RKO (cell line): Measurements from ENCODE around the gene RAG2.

Source experiments
- DNase-seq: peaks from one replicate; pipeline ENCODE4 v3.0.0-alpha.2; 2016; ENCODE audit warnings: low spot score

Gene RAG2

GRCh38 chr11:36598051-36598450, at the start of gene RAG2:
TSS of gene RAG2 (minus strand) at chr11:36598236. CDS start at chr11:36594168, 4,068 bp downstream.
- no peak for DNase-seq

- DNase-seq: no peak
Observed at GRCh38 chr11:36638556-36638955, 40.5 kb upstream of the RAG2 start.

- no peak for DNase-seq
Observed at GRCh38 chr11:36635066-36635862, 37.2 kb upstream of the RAG2 start.

- no peak for DNase-seq
Observed at GRCh38 chr11:36631774-36632173, 33.7 kb upstream of the RAG2 start.

GRCh38 chr11:36628765-36629244, 30.8 kb upstream of the RAG2 start:
- no peak for DNase-seq

GRCh38 chr11:36628141-36628540, 30.1 kb upstream of the RAG2 start:
- DNase-seq: no peak

- no peak for DNase-seq
Observed at GRCh38 chr11:36627471-36627870, 29.4 kb upstream of the RAG2 start.

- no peak for DNase-seq
Observed at GRCh38 chr11:36627006-36627405, 29.0 kb upstream of the RAG2 start.

- no peak for DNase-seq
Observed at GRCh38 chr11:36623494-36623893, 25.5 kb upstream of the RAG2 start.

GRCh38 chr11:36622431-36623136, 24.5 kb upstream of the RAG2 start:
- peak; percentile 56 for DNase-seq

GRCh38 chr11:36620246-36620645, 22.2 kb upstream of the RAG2 start:
- no peak for DNase-seq

- no peak for DNase-seq
Observed at GRCh38 chr11:36619502-36619901, 21.5 kb upstream of the RAG2 start.

- DNase-seq: no peak
Observed at GRCh38 chr11:36618363-36619047, 20.5 kb upstream of the RAG2 start.

GRCh38 chr11:36617543-36618362, 19.7 kb upstream of the RAG2 start:
- no peak for DNase-seq

- DNase-seq: no peak
Observed at GRCh38 chr11:36615826-36616225, 17.8 kb upstream of the RAG2 start.

GRCh38 chr11:36609383-36609782, 11.3 kb upstream of the RAG2 start:
- DNase-seq: no peak

- no peak for DNase-seq
Observed at GRCh38 chr11:36608491-36609199, 10.6 kb upstream of the RAG2 start.

GRCh38 chr11:36605221-36606216, 7.5 kb upstream of the RAG2 start:
- no peak for DNase-seq

- DNase-seq: no peak
Observed at GRCh38 chr11:36602135-36602534, 4.1 kb upstream of the RAG2 start.

GRCh38 chr11:36601155-36601554, 3.1 kb upstream of the RAG2 start:
- DNase-seq: no peak
